ENCODE measurements around the gene GPHN.

DNA sequence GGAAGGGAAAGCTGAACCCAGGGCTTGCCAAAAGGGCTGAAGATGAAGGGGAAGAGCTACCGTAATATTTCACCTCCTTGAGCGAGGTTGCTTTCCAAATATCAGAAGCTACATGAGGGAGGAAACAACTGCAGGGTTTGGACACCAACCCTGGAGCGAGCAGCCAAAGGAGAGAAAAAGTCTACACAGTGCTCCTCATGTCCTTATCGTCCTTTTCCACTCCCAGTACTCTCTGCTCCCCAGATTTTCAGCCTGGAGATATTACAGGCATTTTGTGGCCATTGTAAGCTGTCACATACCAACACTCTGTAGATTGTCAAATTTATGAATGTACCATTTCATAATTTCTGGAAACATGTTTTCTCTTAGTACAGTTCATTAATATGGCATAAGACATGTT is 115.9 kb downstream of the GPHN start:
- TF ChIP-seq CTCF (conservative IDR thresholded peaks at IDR 0.05; ENCODE audit: low read depth, low read length), result no peak
- no peak for TF ChIP-seq EZH2 (IDR thresholded peaks at IDR 0.05; ENCODE audit: low read length, unreplicated experiment)
- no peak for TF ChIP-seq EZH2phosphoT487 (IDR thresholded peaks at IDR 0.05; ENCODE audit: borderline replicate concordance, low read length)

Data from PC-3 (cell line).